Colonic mucosa (tissue), 4 donors: Measurements from ENCODE around the gene PARD3B. TPM values are rescaled to one million over a fixed set of nuclear protein-coding genes. Genes with fewer than 3 reads are reported as not detected.

Source experiments
- DNase-seq: peaks from one replicate; pipeline ENCODE4 v3.0.0-alpha.2; 2020
- H3K27ac ChIP-seq: fragments of 200-600 bp; one replicate; pipeline ENCODE4 v1.8.0; 2021
- H3K27me3 ChIP-seq: fragments of 200-600 bp; one replicate; pipeline ENCODE4 v1.8.0; 2021
- H3K36me3 ChIP-seq: fragments of 200-600 bp; one replicate; pipeline ENCODE4 v1.8.0; 2021
- H3K4me1 ChIP-seq: fragments of 200-600 bp; one replicate; pipeline ENCODE4 v1.8.0; 2021; ENCODE audit warnings: mild to moderate bottlenecking
- H3K4me3 ChIP-seq: fragments of 200-600 bp; one replicate; pipeline ENCODE4 v1.8.0; 2021
- H3K9ac ChIP-seq, 2 donors: one replicate each; pipeline ENCODE4 v1.7.0; 2013; ENCODE audit warnings: control low read depth in 2 of 2, low read depth in 2 of 2, low read length in 2 of 2
- H3K9me3 ChIP-seq: fragments of 200-600 bp; one replicate; pipeline ENCODE4 v1.8.0; 2021
- CTCF ChIP-seq: fragments of 200-600 bp; IDR thresholded peaks from one replicate; pipeline ENCODE4 v1.8.0; 2022; ENCODE audit warnings: antibody characterized with exemption, mild to moderate bottlenecking
- intact Hi-C: fragments of 100-400 bp; cut with DNase I; formaldehyde crosslinking; loops from one replicate; pipeline ENCODE4 v1.14.1; 2022
- total RNA-seq, 2 donors: library from RNA; stranded (reverse); fragmentation: NEBNext Ultra II Directional in 1 of 2; extraction: Animal tissue kit (Norgen Biotek cat#: 25700) in 1 of 2; gene quantifications; one replicate each; pipeline ENCODE4 v1.2.1, GENCODE V29; 2021
- donor health status: healthy.
- donor health status: DM: no; HTN: no; CAD: no.
- donor health status: DM: no; HTN: no; CAD: no.

The PARD3B gene
- total RNA-seq, 2 donors from 2014 or later = 20.0 to 24.2 TPM

GRCh38 chr2:205531489-205532148 is 986.3 kb downstream of the PARD3B start:
- H3K9ac ChIP-seq = no peak overlapping the region
- no peaks in the 10 kb centered on the region for H3K27me3 ChIP-seq
- no peak overlapping the region for H3K4me3 ChIP-seq
- H3K4me1 ChIP-seq = no peaks in the 10 kb centered on the region
- no peak overlapping the region for H3K27ac ChIP-seq
- no peak for TF ChIP-seq CTCF
- H3K36me3 ChIP-seq = no peaks in the 10 kb centered on the region
- no peaks in the 10 kb centered on the region for H3K9me3 ChIP-seq
- intact Hi-C loops = no loop called here
- no peak for DNase-seq

GRCh38 chr2:205535001-205535400 is 989.7 kb downstream of the PARD3B start:
- intact Hi-C loops = no loop called here
- no peak overlapping the region for H3K9ac ChIP-seq
- no peaks in the 10 kb centered on the region for H3K27me3 ChIP-seq
- H3K4me1 ChIP-seq = no peaks in the 10 kb centered on the region
- no peaks in the 10 kb centered on the region for H3K36me3 ChIP-seq
- no peak overlapping the region for H3K27ac ChIP-seq
- TF ChIP-seq CTCF = no peak
- H3K4me3 ChIP-seq = no peak overlapping the region
- no peak for DNase-seq
- no peaks in the 10 kb centered on the region for H3K9me3 ChIP-seq

GRCh38 chr2:205539603-205540002 is 994.3 kb downstream of the PARD3B start:
- TF ChIP-seq CTCF = no peak
- intact Hi-C loops = no loop called here
- no peaks in the 10 kb centered on the region for H3K27me3 ChIP-seq
- H3K4me1 ChIP-seq = no peaks in the 10 kb centered on the region
- H3K27ac ChIP-seq = no peak overlapping the region
- no peaks in the 10 kb centered on the region for H3K9me3 ChIP-seq
- DNase-seq = no peak
- H3K36me3 ChIP-seq = no peaks in the 10 kb centered on the region
- no peak overlapping the region for H3K4me3 ChIP-seq
- no peak overlapping the region for H3K9ac ChIP-seq

- H3K9ac ChIP-seq = no peak overlapping the region
- H3K9me3 ChIP-seq = no peaks in the 10 kb centered on the region
- H3K36me3 ChIP-seq = no peaks in the 10 kb centered on the region
- intact Hi-C loops = no loop called here
- no peaks in the 10 kb centered on the region for H3K27me3 ChIP-seq
- no peak for DNase-seq
- no peak for TF ChIP-seq CTCF
- no peak overlapping the region for H3K4me3 ChIP-seq
- H3K4me1 ChIP-seq = no peaks in the 10 kb centered on the region
- no peak overlapping the region for H3K27ac ChIP-seq
Observed at GRCh38 chr2:205540036-205540435, 994.8 kb downstream of the PARD3B start.

GRCh38 chr2:205543262-205543843 is 998.1 kb downstream of the PARD3B start:
- Histone ChIP-seq H3K4me1 (no peaks in the 10 kb centered on the region), H3K9ac (no peak overlapping the region), H3K4me3 (no peak overlapping the region), H3K27ac (no peak overlapping the region), H3K9me3 (no peaks in the 10 kb centered on the region), H3K27me3 (no peaks in the 10 kb centered on the region), H3K36me3 (no peaks in the 10 kb centered on the region)
- TF ChIP-seq CTCF = no peak
- DNase-seq = no peak
- intact Hi-C loops = no loop called here
